ENCODE results near the gene RGMB.

RGMB gene

DNA sequence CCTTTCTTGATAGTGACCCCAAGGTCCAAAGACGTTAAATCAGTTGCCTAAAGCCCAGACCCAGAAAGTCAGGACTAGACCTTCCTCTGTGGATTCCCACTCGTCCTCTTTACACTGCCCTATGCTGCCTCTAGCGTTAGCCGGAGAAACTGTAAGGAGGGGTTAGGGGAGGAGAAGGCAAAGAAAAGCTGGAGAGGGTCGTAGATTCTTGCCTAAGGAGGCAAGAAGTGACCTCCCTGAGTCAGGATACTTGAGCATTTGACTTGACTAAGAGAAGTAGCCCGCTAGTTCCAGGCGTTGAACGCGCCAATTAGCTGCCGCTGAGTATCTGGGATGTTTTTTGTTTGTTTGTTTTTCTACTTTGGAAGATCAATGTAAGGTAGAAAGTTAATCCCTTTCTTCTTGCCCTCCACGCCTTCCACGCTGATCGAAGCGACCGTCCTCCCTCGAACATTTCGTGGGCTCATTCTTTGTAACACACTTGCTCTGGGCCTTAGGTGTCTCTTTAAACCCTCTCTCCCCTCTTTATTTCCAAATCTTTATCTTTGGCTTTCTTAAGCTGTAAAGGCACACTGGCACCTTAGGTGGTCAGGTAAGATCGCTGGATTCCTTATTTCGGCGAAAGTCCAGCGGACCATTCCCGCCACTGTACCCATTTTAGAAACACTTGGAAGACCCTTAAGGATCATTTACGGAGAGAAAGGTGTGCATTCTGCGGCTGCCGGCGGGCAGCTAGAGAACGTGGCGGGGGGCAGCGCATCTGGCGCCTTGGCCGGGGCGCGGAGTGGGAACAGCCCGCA, 5.1 kb upstream of the RGMB start:
- DNase-seq (ENCODE audit: low read depth in 2 of 2), result peak in 1 of 2 experiments; percentile 42

GRCh38 chr5:98768960-98769209, 4.6 kb upstream of the RGMB start:
- DNase-seq (ENCODE audit: low read depth in 2 of 2), result no peak

GRCh38 chr5:98769210-98769958, 4.1 kb upstream of the RGMB start:
- DNase-seq (ENCODE audit: low read depth in 2 of 2), result peak; percentile 69 to 75

DNA sequence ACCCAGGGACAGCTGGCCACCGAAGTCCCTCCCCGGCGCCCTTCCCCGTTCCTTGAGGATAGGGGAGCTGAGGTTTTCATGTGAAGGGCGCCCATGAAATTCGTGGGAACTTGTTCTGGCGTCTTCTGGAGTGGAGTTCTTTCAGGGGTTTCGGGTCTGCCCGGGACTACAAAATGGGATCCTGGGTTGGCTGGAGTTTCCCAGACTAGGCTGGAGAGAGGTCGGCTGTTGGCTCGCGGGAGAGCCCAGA, 3.6 kb upstream of the RGMB start:
- no peak for DNase-seq (ENCODE audit: low read depth in 2 of 2)

GRCh38 chr5:98770209-98770910, 3.1 kb upstream of the RGMB start:
- DNase-seq (ENCODE audit: low read depth in 2 of 2), result peak in 1 of 2 experiments; percentile 38

DNA sequence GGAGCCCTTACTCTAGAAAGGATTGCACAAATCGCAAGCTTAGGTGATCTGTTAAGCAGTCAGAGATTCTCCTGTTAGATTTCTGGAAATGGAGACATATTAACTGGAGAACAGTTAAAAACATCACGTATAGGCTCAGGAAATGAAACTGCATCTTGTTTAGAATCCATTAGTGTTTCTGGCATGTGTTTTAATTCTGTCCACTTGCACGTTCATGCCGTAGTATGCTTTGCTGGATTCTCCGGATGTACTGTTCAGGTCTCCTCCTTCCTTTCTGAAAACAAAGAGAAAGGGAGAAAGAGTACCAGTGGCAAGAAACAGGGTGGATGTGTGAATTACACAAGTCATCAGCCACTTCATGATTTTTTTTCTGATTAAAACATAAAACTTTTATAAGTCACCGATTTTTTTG, 2.5 kb upstream of the RGMB start:
- peak in 1 of 2 experiments; percentile 24 for DNase-seq (ENCODE audit: low read depth in 2 of 2)

DNA sequence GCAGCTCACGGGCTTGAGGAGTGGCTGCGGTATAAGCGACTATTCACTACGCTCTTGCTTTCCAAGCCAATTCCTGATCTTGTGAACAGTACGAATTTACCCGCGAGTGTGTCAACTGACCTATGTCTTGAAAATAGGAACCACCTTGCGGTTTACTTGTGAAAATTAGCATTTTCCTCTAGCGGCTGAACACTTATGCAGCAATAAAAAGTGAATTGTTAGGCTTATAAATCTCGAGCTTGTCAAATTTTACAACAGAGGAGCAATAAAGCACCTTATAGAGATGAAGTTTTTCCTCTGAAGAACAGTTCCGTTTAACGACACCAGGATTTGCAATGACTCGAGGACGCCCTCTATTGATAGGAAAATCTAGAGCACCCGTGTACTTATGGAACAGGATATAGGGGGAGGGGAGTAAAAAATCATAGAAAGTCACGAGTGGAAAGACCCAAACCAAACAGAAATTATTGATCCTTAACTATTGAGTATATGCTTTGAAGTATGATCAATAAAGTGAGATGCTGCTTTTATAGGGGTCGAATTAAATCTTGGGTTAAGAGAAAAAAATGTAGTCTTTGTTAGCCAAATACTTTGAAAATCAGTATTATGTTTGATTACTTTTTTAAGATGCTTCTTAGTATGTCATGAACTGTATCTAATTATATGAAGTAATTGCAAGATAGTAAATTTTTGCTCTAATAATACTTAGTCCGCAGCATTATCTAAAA, 1.9 kb upstream of the RGMB start:
- peak; percentile 92 to 94 for DNase-seq (ENCODE audit: low read depth in 2 of 2)

DNA sequence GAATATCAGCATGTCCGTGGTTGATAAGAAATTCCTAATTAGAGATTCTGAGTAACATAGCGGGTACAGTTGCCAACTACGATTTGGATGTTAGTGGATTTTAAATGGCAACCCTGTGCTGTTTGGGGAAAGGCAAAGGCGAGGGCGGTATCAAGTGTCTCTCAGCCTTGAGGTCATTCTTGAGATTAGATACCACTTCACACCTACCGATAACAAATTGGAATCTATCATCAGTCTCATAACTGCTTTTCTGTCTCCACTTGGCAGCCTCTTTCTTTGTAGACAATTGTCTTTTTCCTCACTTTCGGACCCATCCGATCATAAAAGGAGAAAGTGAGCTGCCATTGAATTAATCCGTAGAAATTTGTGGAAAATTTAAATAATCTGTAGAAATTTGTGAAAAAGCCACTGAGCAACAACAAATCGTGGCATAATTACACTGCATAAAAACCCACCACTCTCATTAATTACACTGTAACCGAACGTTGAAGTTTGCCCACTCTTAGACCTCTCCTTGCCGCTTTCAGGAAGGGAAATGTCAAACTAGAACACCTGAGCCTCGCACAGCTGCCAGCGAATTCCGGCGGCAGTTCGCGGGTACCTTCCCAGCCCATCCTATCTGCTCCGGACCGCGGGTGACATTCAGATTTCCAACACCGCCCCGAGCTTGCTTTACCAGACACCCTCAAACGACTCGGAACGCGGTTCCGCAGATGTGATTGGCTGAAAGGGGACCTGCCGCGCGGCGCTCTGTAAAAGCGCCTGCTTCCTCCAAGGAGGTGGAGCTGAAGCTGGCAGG, 849 bp upstream of the RGMB start:
- DNase-seq (ENCODE audit: low read depth in 2 of 2), result peak; percentile 74 to 76

DNA sequence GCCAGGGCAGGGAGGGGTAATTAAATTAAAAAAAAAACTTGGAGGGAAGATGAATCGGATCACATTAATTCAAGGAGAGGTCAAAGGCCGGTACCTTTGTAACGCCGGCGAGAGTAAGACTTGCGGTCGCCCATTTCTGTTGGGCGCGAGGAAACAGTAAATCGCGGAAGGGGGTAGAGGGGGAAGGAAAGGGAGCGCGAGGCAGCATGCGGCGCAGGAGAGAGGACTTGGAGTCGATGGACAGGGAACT, 324 bp upstream of the RGMB start:
- no peak for DNase-seq (ENCODE audit: low read depth in 2 of 2)

GRCh38 chr5:98774192-98775033, 950 bp downstream of the RGMB start:
- peak in 1 of 2 experiments; percentile 32 for DNase-seq (ENCODE audit: low read depth in 2 of 2)

GRCh38 chr5:98775246-98776065, 2.0 kb downstream of the RGMB start:
- DNase-seq (ENCODE audit: low read depth in 2 of 2), result no peak

- peak; percentile 94 to 95 for DNase-seq (ENCODE audit: low read depth in 2 of 2)
Observed at GRCh38 chr5:98776066-98776705, 2.7 kb downstream of the RGMB start.

- DNase-seq (ENCODE audit: low read depth in 2 of 2), result no peak
Observed at GRCh38 chr5:98777295-98777694, 3.8 kb downstream of the RGMB start.

DNA sequence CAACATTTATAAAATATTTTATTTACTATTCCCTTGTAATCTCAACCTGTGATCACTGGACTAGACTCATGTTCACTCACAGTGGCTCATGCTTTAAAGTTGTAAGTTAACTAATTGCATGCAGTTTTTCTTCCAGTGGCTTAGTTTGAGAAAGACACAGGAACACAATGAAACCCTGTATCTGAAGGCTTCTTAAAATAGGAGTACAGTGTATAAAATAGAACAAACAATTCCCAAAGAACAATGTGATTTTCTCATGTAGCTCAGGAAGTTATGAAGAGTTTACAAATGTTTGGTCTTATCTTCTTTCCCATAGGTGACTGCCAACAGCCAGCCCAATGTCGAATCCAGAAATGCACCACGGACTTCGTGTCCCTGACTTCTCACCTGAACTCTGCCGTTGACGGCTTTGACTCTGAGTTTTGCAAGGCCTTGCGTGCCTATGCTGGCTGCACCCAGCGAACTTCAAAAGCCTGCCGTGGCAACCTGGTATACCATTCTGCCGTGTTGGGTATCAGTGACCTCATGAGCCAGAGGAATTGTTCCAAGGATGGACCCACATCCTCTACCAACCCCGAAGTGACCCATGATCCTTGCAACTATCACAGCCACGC, 5.9 kb downstream of the RGMB start:
- no peak for DNase-seq (ENCODE audit: low read depth in 2 of 2)

- DNase-seq (ENCODE audit: low read depth in 2 of 2), result peak in 1 of 2 experiments; percentile 25
Observed at GRCh38 chr5:98780390-98780789, 6.9 kb downstream of the RGMB start.

DNA sequence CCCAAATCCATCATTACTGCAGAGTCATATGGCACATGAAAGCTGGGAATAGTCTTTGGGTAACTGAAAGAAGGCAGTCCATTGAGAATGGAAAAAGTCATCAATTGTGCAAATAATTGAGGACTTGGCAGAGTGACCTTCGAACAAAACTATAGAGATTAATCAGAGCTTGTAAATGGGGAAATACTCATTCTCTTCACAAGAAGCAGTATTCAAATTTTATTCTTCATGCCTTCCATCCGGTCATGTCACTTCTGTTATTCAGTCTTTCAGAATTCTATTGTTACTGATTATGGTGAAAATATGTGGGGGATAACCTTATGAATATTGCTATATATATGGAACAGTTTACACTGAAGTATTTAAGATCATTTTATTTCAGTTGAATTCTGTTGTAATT, 8.1 kb downstream of the RGMB start:
- DNase-seq (ENCODE audit: low read depth in 2 of 2), result no peak

DNA sequence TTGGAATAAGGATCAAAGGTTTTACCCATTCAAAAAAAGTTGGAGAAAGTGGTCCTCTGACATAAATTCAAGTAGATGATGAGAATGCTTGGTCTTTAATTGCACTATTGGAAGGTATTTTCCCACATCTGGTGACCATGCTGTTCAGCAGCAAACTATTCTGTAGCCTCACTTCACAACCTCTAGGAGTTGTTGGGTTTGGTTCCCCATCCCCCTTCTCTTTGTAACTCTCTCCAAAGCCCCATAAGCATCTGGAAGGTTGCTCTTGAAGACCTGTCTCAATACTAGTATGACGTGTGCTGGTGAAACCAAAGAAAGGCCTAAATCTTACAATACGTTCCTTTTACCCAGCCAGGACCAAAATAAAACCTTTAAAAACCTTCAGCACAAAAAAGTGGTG, 8.5 kb downstream of the RGMB start:
- DNase-seq (ENCODE audit: low read depth in 2 of 2), result peak; percentile 65 to 66

DNA sequence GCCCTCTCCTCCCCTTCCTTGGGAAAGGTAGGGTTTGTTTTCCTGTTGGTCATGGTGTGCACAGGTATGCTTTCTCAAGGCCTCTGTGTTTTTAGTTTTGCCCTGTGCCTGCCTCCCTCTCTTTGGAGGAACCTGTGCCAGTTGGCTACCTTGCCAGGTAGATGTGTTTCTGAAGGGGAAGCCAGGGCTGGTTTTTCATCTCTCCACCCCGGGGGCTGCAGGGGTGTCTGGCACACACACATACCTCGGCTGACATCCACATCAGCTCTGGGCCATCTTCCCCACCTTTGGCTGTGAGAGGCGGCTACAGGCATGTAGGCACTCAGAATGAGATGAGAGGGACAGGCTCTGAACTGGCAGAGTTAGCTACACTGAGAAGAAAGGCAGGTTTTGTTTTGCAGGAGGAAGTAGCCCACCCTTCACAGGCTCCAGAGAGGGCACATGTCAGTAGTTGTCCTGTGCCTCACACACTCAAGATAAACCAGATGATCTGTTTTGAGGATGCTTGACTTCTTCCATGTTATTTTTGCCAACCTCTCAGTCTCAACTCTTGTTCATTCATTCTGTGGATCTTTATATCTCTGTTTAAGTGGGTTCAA, 9.7 kb downstream of the RGMB start:
- DNase-seq (ENCODE audit: low read depth in 2 of 2), result no peak

- DNase-seq (ENCODE audit: low read depth in 2 of 2), result no peak
Observed at GRCh38 chr5:98784411-98784810, 10.9 kb downstream of the RGMB start.
